ENCODE measurements around the gene PKMYT1. TPM values are rescaled to one million over a fixed set of nuclear protein-coding genes. Genes with fewer than 3 reads are reported as not detected.

The PKMYT1 gene
- total RNA-seq, 8 experiments from 2014 or later, result 0.36 to 48.7 (median 3.6) TPM

- H3K27ac ChIP-seq, result no peak overlapping the region
- no peak overlapping the region for H3K4me3 ChIP-seq
- 87 to 93% (median 87%) methylated on average over 3 to 4 of the region's 17 CpGs; no CpG with 5 or more reads in 7 of the 10 experiments for WGBS, 10 experiments
- ATAC-seq (replicated peaks in 6 of 8), result no peak
- peaks cover 8% of the 10 kb centered on the region in 2 donors for H3K4me1 ChIP-seq (replicated peaks in 1 of 2)
- in situ Hi-C loops (cut with MboI; ENCODE audit: low pct_unique_long_range_greater_than_20kb in 2 of 9, low sequenced_read_pairs in 9 of 9, unreplicated experiment in 9 of 9), result no loop called here
Observed at GRCh38 chr16:2973605-2974318, 6.5 kb downstream of the PKMYT1 start.

GRCh38 chr16:2973093-2973492 is 7.2 kb downstream of the PKMYT1 start:
- Histone ChIP-seq H3K4me1 (replicated peaks in 1 of 2) (peaks cover 8 to 13% of the 10 kb centered on the region in 2 donors), H3K27ac (no peak overlapping the region), H3K4me3 (no peak overlapping the region)
- 100% methylated on average over 2 of the region's 5 CpGs; no CpG with 5 or more reads in 9 of the 10 experiments for WGBS, 10 experiments
- ATAC-seq (replicated peaks in 6 of 8), result no peak
- in situ Hi-C loops (cut with MboI; ENCODE audit: low pct_unique_long_range_greater_than_20kb in 2 of 9, low sequenced_read_pairs in 9 of 9, unreplicated experiment in 9 of 9), result no loop called here

- WGBS, 10 experiments, result 57 to 100% (median 81%) methylated on average over 1 to 5 of the region's 15 CpGs; no CpG with 5 or more reads in 4 of the 10 experiments
- Histone ChIP-seq H3K4me1 (replicated peaks in 1 of 2) (peaks cover 8 to 13% of the 10 kb centered on the region in 2 donors), H3K27ac (no peak overlapping the region), H3K4me3 (no peak overlapping the region)
- in situ Hi-C loops (cut with MboI; ENCODE audit: low pct_unique_long_range_greater_than_20kb in 2 of 9, low sequenced_read_pairs in 9 of 9, unreplicated experiment in 9 of 9), result no loop called here
- ATAC-seq (replicated peaks in 6 of 8), result no peak
Observed at GRCh38 chr16:2971985-2972784, 8.1 kb downstream of the PKMYT1 start.

- peaks cover 8 to 13% of the 10 kb centered on the region in 2 donors for H3K4me1 ChIP-seq (replicated peaks in 1 of 2)
- 91 to 100% (median 96%) methylated on average over 3 to 18 of the region's 35 CpGs; no CpG with 5 or more reads in 6 of the 10 experiments for WGBS, 10 experiments
- no peak overlapping the region for H3K27ac ChIP-seq
- no peak for ATAC-seq (replicated peaks in 6 of 8)
- no peak overlapping the region for H3K4me3 ChIP-seq
- in situ Hi-C loops (cut with MboI; ENCODE audit: low pct_unique_long_range_greater_than_20kb in 2 of 9, low sequenced_read_pairs in 9 of 9, unreplicated experiment in 9 of 9), result no loop called here
Observed at GRCh38 chr16:2971134-2971984, 8.9 kb downstream of the PKMYT1 start.

DNA sequence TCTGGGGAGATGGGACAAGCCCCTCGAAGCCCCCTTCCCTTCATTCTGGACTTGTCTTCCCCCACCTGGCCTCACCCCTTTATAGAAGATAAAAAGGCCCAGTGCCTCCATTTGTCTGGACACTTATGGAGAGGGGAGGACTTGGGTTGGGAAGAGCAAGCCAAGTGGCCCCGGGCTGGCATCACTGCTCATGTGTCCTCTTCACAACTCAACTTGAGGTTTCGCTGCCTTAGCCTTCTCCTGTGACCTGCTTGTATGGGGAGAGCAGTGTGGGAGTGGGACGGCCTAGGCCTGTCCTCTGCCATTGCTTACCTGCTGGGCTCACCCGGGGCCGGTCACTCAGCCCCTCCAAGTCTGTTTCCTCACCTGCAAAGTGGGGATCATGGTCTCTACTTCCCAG is 9.7 kb downstream of the PKMYT1 start:
- Histone ChIP-seq H3K4me1 (replicated peaks in 1 of 2) (peaks cover 8 to 13% of the 10 kb centered on the region in 2 donors), H3K27ac (no peak overlapping the region), H3K4me3 (peak overlapping the region; percentile 50 to 97 (median 84))
- in situ Hi-C loops (cut with MboI; ENCODE audit: low pct_unique_long_range_greater_than_20kb in 2 of 9, low sequenced_read_pairs in 9 of 9, unreplicated experiment in 9 of 9), result no loop called here
- 78 to 88% (median 79%) methylated on average over 2 to 4 of the region's 6 CpGs; no CpG with 5 or more reads in 7 of the 10 experiments for WGBS, 10 experiments
- no peak for ATAC-seq (replicated peaks in 6 of 8)

DNA sequence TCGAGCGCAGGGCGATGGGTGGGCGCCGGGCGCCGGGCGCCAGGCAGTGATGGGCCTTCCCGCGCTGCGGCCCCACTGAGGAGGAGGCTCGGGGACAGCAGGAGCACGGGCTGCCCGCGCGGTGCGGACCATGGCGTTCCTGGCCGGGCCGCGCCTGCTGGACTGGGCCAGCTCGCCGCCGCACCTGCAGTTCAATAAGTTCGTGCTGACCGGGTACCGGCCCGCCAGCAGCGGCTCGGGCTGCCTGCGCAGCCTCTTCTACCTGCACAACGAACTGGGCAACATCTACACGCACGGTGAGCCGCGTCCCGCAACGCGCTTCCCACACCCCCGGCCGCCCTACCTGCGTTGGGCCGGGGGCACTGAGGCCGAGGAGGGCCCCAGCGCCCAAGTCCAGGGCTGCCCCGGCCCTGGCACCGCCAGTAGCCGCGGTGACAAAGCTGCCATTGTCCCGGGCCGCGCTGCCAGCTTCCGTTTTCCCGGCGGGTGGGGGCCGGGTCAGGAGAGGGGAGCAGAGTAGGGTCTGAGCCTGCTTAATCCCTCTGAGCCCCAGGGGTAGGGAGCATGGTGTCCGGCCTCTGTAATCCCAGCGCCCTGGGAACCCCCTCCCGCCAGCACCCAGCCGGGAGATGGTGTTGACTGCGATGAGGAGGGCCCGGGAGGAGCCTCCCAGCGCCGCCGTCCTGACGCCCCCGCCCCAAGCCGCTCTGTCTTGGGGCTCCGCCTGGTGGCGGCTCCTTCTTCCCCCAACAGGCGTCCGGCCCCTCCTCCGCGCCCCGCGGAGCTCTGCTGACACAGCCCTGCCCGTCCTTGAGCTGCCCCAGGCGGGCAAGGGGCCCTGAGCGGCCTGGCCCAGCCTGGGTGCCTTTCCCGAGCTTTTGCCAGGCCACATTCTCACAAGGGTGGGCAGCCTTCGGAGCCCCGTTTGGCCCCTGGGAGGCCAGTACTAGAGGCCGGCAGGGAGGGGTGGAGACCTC is 10.4 kb downstream of the PKMYT1 start:
- peak; percentile 1 to 36 (median 8) for ATAC-seq (replicated peaks in 6 of 8)
- 0 to 9% (median 0%) methylated on average over 1 to 15 of the region's 83 CpGs; no CpG with 5 or more reads in 4 of the 10 experiments for WGBS, 10 experiments
- in situ Hi-C loops (cut with MboI; ENCODE audit: low pct_unique_long_range_greater_than_20kb in 2 of 9, low sequenced_read_pairs in 9 of 9, unreplicated experiment in 9 of 9), result no loop called here
- H3K27ac ChIP-seq, result peak overlapping the region; percentile 44 to 66
- H3K4me1 ChIP-seq (replicated peaks in 1 of 2), result peaks cover 8 to 16% of the 10 kb centered on the region in 2 donors
- H3K4me3 ChIP-seq, result peak overlapping the region; percentile 50 to 97 (median 84)

DNA sequence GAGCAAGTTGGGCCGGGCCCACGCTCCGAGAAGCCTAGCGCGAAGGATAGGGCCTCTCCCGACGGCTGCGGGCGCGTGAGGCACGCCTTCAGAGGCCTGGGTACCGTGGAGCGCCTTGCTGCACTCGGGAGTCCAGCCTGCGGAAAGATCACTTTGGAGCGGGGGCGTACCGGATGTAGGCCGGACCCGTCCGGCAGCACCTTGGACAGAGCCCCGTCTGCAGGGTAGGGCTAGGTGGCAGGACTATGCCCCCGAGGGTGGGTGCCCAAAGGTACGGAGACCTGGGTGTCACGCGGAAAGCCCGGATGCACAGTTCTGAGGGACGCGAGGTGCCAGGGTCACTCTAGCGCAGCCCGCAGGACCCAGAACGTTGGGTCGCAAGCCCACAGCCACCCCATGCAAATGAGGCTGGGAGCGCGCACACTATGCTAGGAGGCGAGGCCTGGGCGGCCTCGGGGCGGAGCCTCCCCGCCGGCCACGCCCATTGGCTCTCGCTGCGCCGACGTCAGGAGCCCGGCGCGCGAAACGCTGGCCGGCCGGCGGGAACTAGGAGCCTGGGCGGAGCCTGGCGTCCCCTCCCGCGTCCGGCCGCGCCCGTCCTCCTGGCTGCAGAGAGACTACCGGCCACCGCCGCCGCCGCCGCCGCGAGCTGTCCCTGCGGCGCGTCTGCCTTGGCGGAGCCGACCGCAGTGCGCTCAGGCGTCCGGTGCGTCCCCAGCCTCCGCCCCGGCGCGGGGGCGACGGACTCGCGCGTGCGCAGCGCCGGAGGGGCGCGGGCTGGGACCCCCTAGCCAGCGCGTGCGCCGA is 11.3 kb downstream of the PKMYT1 start, which contains the start of gene PAQR4:
PAQR4 (plus strand) TSS at position 611 of the 807 bp plus-strand sequence. CDS start 327 bp downstream, outside the sequence.
- WGBS, 10 experiments, result 0 to 7% (median 0%) methylated on average over 1 to 6 of the region's 98 CpGs; no CpG with 5 or more reads in 5 of the 10 experiments
- in situ Hi-C loops (cut with MboI; ENCODE audit: low pct_unique_long_range_greater_than_20kb in 2 of 9, low sequenced_read_pairs in 9 of 9, unreplicated experiment in 9 of 9), result no loop called here
- peak within 1 kb of the TSS; percentile 50 to 97 (median 84) for H3K4me3 ChIP-seq
- peak within 1 kb of the TSS; percentile 44 to 66 for H3K27ac ChIP-seq
- peaks cover 8 to 16% of the 10 kb centered on the region in 2 donors for H3K4me1 ChIP-seq (replicated peaks in 1 of 2)
- peak; percentile 72 to 82 (median 76) for ATAC-seq (replicated peaks in 6 of 8)

- peak in 3 of 8 experiments; percentile 35 to 49 (median 48) for ATAC-seq (replicated peaks in 6 of 8)
- in situ Hi-C loops (cut with MboI; ENCODE audit: low pct_unique_long_range_greater_than_20kb in 2 of 9, low sequenced_read_pairs in 9 of 9, unreplicated experiment in 9 of 9), result no loop called here
- 0 to 35% (median 2%) methylated on average over 1 to 9 of the region's 18 CpGs; no CpG with 5 or more reads in 5 of the 10 experiments for WGBS, 10 experiments
- Histone ChIP-seq H3K4me3 (peak overlapping the region; percentile 50 to 97 (median 84)), H3K27ac (no peak overlapping the region), H3K4me1 (replicated peaks in 1 of 2) (peaks cover 10 to 16% of the 10 kb centered on the region in 2 donors)
Observed at GRCh38 chr16:2968368-2968737, 11.9 kb downstream of the PKMYT1 start.

GRCh38 chr16:2967721-2968161 is 12.5 kb downstream of the PKMYT1 start:
- H3K27ac ChIP-seq, result no peak overlapping the region
- peaks cover 14 to 22% of the 10 kb centered on the region in 2 donors for H3K4me1 ChIP-seq (replicated peaks in 1 of 2)
- ATAC-seq (replicated peaks in 6 of 8), result no peak
- no peak overlapping the region for H3K4me3 ChIP-seq
- in situ Hi-C loops (cut with MboI; ENCODE audit: low pct_unique_long_range_greater_than_20kb in 2 of 9, low sequenced_read_pairs in 9 of 9, unreplicated experiment in 9 of 9), result no loop called here
- WGBS, 10 experiments, result 71% methylated on average over 15 of the region's 33 CpGs; no CpG with 5 or more reads in 9 of the 10 experiments

DNA sequence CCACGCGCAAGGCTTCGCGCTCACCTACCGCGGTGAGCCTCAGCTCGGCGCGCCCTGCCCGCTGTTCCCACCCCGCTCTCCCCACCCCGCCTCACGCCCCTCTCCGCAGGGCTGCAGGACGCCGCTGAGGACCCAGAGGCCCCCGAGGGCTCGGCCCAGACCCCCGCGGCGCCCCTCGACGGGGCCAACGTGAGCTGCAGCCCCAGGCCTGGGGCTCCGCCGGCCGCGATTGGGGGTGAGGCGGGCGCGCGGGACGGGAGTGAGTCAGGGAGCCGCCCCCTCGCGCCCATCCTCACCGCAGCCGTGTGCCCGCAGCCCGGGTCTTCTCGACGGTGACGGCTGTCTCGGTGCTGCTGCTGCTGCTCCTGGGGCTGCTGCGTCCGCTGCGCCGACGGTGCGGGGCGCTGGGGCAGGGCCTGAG is 13.0 kb downstream of the PKMYT1 start:
- Histone ChIP-seq H3K4me1 (replicated peaks in 1 of 2) (peaks cover 14 to 24% of the 10 kb centered on the region in 2 donors), H3K27ac (no peak overlapping the region), H3K4me3 (no peak overlapping the region)
- ATAC-seq (replicated peaks in 6 of 8), result no peak
- WGBS, 10 experiments, result no CpG with 5 or more reads among the region's 51 CpGs
- in situ Hi-C loops (cut with MboI; ENCODE audit: low pct_unique_long_range_greater_than_20kb in 2 of 9, low sequenced_read_pairs in 9 of 9, unreplicated experiment in 9 of 9), result no loop called here

- no peak for ATAC-seq (replicated peaks in 6 of 8)
- Histone ChIP-seq H3K4me3 (no peak overlapping the region), H3K4me1 (replicated peaks in 1 of 2) (peaks cover 14 to 24% of the 10 kb centered on the region in 2 donors), H3K27ac (no peak overlapping the region)
- no CpG with 5 or more reads among the region's 46 CpGs for WGBS, 10 experiments
- in situ Hi-C loops (cut with MboI; ENCODE audit: low pct_unique_long_range_greater_than_20kb in 2 of 9, low sequenced_read_pairs in 9 of 9, unreplicated experiment in 9 of 9), result no loop called here
Observed at GRCh38 chr16:2966808-2967191, 13.4 kb downstream of the PKMYT1 start.

All from motor neuron (in vitro differentiated cells).